KMS-11 (cell line): ENCODE results near the gene LRRC1.
A peak's percentile ranks its signal among the peaks of the same experiment; 100 is the strongest.

Experiments used
- H2AFZ ChIP-seq: fragments of 200-600 bp; sonication (generic); 2 replicates; pipeline ENCODE4 v1.6.1; 2016; ENCODE audit warnings: antibody characterized with exemption, mixed run types, low read depth
- H3K27ac ChIP-seq: fragments of 200-600 bp; sonication (generic); 2 replicates; pipeline ENCODE4 v1.6.1; 2016; ENCODE audit warnings: mild to moderate bottlenecking, mixed run types
- H3K27me3 ChIP-seq: fragments of 200-600 bp; sonication (generic); 2 replicates; pipeline ENCODE4 v1.6.1; 2017; ENCODE audit warnings: mild to moderate bottlenecking, low read depth, mixed run types, moderate library complexity; ENCODE audit not compliant: insufficient read depth
- H3K36me3 ChIP-seq: fragments of 200-600 bp; sonication (generic); 2 replicates; pipeline ENCODE4 v1.6.1; 2017; ENCODE audit warnings: mild to moderate bottlenecking, mixed run types; ENCODE audit not compliant: insufficient read depth
- H3K4me1 ChIP-seq: fragments of 200-600 bp; sonication (generic); 2 replicates; pipeline ENCODE4 v1.6.1; 2016; ENCODE audit warnings: mild to moderate bottlenecking, low read depth, mixed run types; ENCODE audit not compliant: poor library complexity, severe bottlenecking
- H3K4me2 ChIP-seq: fragments of 200-600 bp; sonication (generic); 2 replicates; pipeline ENCODE4 v1.7.0; 2016; ENCODE audit warnings: mild to moderate bottlenecking, mixed run types
- H3K4me3 ChIP-seq: fragments of 200-600 bp; sonication (generic); IDR thresholded peaks from 2 replicates; pipeline ENCODE4 v1.6.1; 2017; ENCODE audit warnings: low read depth, low read length, mixed read lengths; ENCODE audit not compliant: insufficient read depth
- H3K79me2 ChIP-seq: fragments of 200-600 bp; sonication (generic); 2 replicates; pipeline ENCODE4 v1.6.1; 2016; ENCODE audit warnings: low read depth, mixed run types; ENCODE audit not compliant: insufficient read depth
- H3K9ac ChIP-seq: fragments of 200-600 bp; sonication (generic); 2 replicates; pipeline ENCODE4 v1.6.1; 2016; ENCODE audit warnings: mild to moderate bottlenecking, mixed run types
- H4K20me1 ChIP-seq: fragments of 200-600 bp; sonication (generic); 2 replicates; pipeline ENCODE4 v1.6.1; 2016; ENCODE audit warnings: mild to moderate bottlenecking, mixed run types; ENCODE audit not compliant: insufficient read depth
- CTCF ChIP-seq: fragments of 200-600 bp; sonication (generic); conservative IDR thresholded peaks from 2 replicates; pipeline ENCODE4 v1.6.1; 2017; ENCODE audit warnings: low read depth, mild to moderate bottlenecking, antibody characterized with exemption, low read length, moderate library complexity, mixed read lengths

The LRRC1 gene

GRCh38 chr6:53795340-53795701, 516 bp downstream of the LRRC1 start:
- H3K36me3 ChIP-seq = no peaks in the 10 kb centered on the region
- H3K79me2 ChIP-seq = peaks cover 54% of the 10 kb centered on the region
- H3K9ac ChIP-seq = peak overlapping the region; percentile 62; the same call in 1 of the 2 replicates
- no peak for TF ChIP-seq CTCF
- H3K4me3 ChIP-seq = no peak overlapping the region
- peak overlapping the region; percentile 29; the same call in 1 of the 2 replicates for H3K27ac ChIP-seq
- H2AFZ ChIP-seq = peak overlapping the region; percentile 89; the same call in 1 of the 2 replicates
- peak overlapping the region; percentile 88 for H3K4me2 ChIP-seq
- peaks cover 44% of the 10 kb centered on the region for H3K4me1 ChIP-seq
- no peaks in the 10 kb centered on the region for H4K20me1 ChIP-seq
- no peaks in the 10 kb centered on the region for H3K27me3 ChIP-seq

DNA sequence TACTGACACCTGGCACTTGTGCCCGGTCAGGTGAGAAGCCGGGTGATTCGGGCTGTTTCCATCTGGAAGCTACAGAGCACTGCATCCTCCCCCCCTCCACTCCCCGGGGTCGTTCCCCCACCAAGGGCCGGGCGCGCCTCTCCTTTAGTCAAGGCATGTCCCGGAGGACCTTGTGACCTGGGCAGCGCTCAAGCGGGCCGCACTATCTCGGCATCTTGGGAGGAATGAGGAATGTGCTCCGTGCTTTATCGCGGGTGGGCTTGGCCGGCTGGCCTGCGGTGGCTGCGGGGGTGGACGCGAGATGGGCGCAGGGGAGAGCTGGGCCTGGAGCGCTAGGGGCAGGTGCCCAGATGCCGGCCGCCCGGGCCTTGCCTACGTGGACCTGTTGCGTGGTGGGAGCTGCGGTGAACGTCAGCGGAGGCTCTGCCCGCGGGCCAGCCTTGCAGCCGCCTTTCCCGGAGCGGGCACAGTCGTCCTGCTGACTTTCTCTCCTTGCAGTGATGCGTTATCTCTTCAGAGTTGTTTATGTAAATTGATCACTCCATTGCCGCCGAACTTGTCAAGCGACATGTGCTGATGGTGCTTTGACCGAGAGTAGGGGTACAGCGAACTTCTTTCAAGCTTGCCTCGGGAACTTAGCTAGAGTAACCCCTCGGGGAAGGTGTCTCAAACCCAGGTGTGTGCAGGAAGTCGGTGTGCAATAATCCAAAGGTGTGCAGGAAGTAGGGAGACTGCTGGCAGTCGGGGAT, 1.1 kb downstream of the LRRC1 start:
- Histone ChIP-seq H3K79me2 (peaks cover 59% of the 10 kb centered on the region), H3K36me3 (no peaks in the 10 kb centered on the region), H3K4me1 (peaks cover 50% of the 10 kb centered on the region), H3K9ac (peak overlapping the region; percentile 62; the same call in 1 of the 2 replicates), H4K20me1 (no peaks in the 10 kb centered on the region), H2AFZ (peak overlapping the region; percentile 89; the same call in 1 of the 2 replicates), H3K27me3 (no peaks in the 10 kb centered on the region), H3K4me3 (no peak overlapping the region), H3K27ac (0 out of 2 replicates have a peak overlapping the region, but pooled peaks have one; percentile 29), H3K4me2 (peak overlapping the region; percentile 88)
- TF ChIP-seq CTCF = no peak

GRCh38 chr6:53796451-53796780, 1.6 kb downstream of the LRRC1 start:
- H3K9ac ChIP-seq = no peak overlapping the region
- no peak for TF ChIP-seq CTCF
- peaks cover 55% of the 10 kb centered on the region for H3K4me1 ChIP-seq
- H3K4me2 ChIP-seq = peak overlapping the region; percentile 88
- H2AFZ ChIP-seq = no peak overlapping the region
- H3K27me3 ChIP-seq = no peaks in the 10 kb centered on the region
- no peak overlapping the region for H3K27ac ChIP-seq
- peaks cover 65% of the 10 kb centered on the region for H3K79me2 ChIP-seq
- H3K36me3 ChIP-seq = no peaks in the 10 kb centered on the region
- H4K20me1 ChIP-seq = no peaks in the 10 kb centered on the region
- H3K4me3 ChIP-seq = no peak overlapping the region

DNA sequence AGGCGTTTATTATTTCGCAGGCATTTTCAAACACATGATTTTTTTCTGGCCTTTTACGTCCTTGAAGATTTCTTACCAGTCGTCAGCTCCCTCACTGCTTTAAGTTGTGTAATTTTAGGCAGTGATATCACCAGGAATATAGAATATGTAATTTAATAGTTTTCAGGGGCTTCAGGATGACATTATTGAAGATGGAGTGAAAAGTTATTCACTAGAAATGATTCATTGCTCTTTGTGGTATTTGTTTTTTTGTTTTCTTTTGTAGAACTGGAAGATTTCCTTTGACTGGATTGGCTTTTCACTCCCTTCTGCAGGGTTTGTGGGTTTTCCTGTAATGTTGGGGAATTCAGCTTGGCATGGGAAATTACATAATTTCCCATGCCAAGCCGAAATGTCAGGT, 2.0 kb downstream of the LRRC1 start:
- Histone ChIP-seq H3K4me3 (no peak overlapping the region), H3K27ac (no peak overlapping the region), H3K4me2 (peak overlapping the region; percentile 88), H3K27me3 (no peaks in the 10 kb centered on the region), H3K4me1 (peaks cover 59% of the 10 kb centered on the region), H3K79me2 (peaks cover 69% of the 10 kb centered on the region), H2AFZ (no peak overlapping the region), H4K20me1 (no peaks in the 10 kb centered on the region), H3K36me3 (no peaks in the 10 kb centered on the region), H3K9ac (no peak overlapping the region)
- TF ChIP-seq CTCF = no peak
